ENCODE data around the gene PDSS2.
"Not testable (repeated sequence)": the region's sequence is repeated elsewhere in the genome, so short reads cannot be mapped to it uniquely, and the experiment has no call there.

PDSS2 gene

DNA sequence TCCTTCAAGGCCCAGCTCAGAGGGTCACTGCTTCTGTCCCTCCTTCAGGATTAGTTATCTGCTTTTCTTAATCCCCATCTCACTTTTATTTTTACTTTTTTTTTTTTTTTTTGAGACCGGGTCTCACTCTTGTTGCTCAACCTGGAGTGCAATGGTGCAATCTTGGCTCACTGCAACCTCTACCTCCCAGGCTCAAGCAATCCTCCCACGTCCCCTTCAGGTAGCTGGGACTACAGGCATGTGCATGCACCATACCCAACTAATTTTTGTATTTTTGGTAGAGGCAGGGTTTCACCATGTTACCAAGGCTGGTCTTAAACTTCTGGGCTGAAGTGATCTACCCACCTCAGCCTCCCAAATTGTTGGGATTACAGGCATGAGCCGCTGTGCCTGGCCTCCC, 16.5 kb upstream of the PDSS2 start:
- in situ Hi-C loops (cut with HindIII; ENCODE audit: low sequenced_read_pairs), result not testable (repeated sequence)

DNA sequence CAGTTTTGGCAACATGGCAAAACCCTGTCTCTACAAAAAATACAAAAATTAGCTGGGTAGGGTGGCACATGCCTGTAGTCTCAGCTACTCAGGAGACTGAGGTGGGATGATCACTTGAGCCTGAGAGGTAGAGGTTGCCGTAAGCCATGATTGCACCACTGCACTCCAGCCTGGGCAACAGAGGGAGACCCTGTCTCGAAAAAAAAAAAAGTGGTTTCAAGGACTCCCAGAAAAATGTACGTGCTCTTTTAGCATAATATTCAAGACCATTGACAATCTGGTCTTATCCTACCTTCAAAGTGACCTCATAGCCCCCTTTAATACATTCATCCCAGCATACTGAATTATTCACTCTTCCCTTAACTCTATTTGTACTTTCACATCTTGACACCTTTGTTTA, 16.0 kb upstream of the PDSS2 start:
- in situ Hi-C loops (cut with HindIII; ENCODE audit: low sequenced_read_pairs), result not testable (repeated sequence)

DNA sequence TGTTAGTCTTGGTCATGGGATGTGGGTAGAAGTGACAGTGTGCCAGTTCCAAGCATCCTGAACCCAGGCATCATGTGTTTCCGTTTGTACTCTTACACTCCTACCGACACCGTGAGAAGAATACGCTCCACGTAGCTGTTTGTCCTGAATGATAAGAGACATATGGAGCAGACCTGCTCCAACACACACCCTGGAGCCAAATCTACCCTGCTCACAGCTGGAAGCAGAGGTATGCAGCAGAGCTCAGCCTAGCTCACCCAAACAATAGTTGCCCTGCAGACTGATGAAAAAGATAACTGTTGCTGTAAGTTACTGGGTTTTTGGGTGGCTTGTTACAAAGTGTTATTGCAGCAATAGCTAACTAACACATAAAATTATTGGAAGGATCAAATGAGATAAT, 14.3 kb upstream of the PDSS2 start:
- in situ Hi-C loops (cut with HindIII; ENCODE audit: low sequenced_read_pairs), result no loop called here

DNA sequence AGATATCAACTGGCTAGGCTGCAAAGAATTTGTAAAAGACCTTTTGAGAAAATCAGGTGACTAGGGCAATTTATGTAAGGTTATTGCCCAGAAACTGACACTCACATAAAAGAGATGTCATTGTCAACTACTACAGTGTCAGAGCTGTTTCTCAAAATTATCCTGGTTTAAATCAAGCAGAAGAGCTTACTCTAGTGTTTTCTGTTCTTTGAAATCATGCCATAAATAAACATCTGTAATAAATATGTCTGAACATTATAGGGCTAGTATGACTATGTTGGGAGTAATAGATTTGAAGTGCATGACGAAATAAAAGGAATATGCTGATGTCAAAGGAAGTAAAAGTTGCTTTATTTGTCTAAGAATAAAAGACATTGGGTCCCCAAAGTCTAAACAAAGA, 11.0 kb upstream of the PDSS2 start:
- in situ Hi-C loops (cut with HindIII; ENCODE audit: low sequenced_read_pairs), result no loop called here

DNA sequence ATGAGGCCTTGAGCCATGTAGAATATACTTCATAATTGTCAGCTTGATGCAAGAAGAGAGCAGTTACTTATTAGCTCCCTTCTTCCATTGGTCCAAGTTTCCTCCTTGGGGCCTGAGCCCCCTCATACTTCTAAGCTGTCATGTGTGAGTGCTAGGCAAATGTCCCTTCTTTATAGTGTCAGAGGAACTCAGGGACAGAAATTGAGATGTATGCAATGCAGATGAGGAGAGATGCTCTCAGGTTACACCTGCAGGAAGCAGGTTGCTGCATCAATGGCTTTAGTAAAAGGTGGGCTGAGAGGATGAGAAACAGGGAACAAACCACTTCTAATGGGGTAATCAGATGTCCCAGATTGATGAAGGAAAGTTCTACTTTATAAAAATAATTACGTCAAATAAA, 6.7 kb upstream of the PDSS2 start:
- in situ Hi-C loops (cut with HindIII; ENCODE audit: low sequenced_read_pairs), result no loop called here

DNA sequence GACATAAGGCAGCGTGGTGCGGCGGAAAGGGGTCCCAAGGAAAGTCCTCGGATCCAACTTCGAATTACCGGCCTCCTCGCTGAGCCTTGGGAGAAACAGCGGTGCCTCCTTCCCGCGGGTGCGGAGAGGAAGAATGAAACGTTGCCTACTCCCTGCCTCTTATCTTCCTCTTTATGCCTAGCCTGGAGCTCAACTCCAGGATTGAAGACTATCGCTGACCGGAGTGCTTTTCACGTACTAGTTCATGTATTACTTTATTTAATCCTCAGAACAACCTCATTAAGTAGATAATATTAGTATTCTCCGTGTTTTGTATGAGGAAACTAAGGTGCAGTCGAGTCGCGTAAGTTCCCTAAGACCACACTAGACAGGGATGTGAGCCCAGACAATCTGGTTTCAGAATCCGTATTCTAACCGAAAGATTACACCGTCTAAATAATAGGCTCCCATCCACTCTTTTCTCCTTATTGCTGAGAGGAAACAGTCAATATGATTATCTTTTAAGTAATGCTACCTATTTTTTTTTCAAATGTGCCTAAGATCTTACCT, 793 bp upstream of the PDSS2 start:
- in situ Hi-C loops (cut with HindIII; ENCODE audit: low sequenced_read_pairs), result no loop called here

DNA sequence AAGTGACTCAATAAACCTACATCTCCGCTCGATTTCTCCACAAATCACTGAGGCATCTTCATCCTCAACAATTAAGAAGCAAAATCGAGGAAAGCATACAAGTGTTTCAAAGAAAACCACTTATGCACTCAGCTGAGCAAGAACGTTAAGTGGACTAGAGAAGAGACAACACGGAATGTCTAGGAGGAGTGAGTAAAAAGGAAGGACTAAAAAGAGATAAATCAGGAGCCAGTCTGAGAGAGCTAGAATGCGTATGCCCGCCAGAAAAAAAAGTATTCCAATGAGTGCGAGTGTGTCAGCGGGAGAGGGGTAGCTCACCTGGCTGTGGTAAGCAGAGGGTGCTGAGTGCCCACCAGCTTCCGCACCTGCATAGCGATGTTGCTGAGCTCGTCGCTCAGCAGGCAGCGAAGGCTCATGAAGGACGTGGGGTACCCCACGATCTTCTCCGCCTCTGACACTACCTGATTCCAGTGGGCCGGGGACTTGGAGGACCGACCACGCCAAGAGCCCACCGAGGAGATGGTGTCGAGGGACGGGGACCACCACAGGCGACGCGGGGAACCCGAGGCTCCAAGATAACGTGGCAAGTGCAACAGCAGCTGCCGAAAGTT, 587 bp downstream of the PDSS2 start:
- in situ Hi-C loops (cut with HindIII; ENCODE audit: low sequenced_read_pairs), result no loop called here

DNA sequence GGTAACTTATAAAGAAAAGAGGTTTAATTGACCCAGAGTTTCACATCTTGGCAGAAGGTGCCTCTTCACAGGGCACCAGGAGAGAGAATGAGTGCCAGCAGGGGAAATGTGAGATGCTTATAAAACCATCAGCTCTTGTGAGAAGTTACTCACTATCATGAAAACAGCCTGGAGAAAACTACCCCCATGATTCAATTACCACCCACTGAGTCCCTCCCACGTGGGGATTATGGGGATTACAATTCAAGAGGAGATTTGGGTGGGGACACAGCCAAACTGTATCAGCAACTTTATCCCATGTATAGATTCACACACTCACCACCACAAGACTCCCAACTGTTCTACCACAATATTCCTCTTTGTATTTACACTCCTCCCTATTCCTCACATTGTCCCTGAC, 10.6 kb downstream of the PDSS2 start:
- in situ Hi-C loops (cut with HindIII; ENCODE audit: low sequenced_read_pairs), result no loop called here

DNA sequence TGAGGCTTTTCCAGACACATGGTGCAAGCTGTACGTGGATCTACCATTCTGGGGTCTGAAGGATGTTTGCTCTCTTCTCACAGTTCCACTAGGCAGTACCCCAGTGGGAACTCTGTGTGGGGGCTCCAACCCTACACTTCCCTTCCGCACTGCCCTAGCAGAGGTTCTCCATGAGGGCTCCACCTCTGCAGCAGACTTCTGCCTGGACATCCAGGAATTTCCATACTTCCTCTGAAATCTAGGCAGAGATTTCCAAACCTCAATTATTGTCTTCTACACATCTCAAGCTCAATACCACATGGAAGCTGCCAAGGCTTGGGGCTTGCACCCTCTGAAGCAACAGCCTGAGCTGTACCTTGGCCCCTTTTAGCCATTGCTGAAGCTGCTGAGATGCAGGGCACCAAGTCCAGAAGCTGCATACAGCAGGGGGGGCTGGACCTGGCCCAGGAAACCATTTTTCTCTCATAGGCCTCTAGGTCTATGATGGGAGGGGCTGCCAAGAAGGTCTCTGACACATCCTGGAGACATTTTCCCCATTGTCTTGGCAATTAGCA, 11.6 kb downstream of the PDSS2 start:
- in situ Hi-C loops (cut with HindIII; ENCODE audit: low sequenced_read_pairs), result no loop called here

DNA sequence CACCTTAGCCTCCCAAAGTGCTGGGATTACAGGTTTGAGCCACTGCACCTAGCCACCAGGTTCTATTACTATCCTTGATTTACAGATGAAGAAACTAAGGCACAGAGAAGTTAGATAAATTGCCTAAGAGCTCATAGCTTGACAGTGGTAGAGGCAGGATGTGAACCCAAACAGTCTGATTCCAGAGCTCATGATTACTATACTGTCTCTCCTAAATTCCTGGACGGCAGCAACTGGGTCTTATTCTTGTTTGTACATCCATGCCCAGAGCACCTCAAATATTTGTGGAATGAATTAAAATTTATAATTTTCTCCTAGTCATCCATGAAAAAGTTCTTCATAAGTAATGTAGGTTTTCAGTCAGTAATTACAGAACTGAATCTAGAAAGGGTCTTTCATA, 15.1 kb downstream of the PDSS2 start:
- in situ Hi-C loops (cut with HindIII; ENCODE audit: low sequenced_read_pairs), result no loop called here

DNA sequence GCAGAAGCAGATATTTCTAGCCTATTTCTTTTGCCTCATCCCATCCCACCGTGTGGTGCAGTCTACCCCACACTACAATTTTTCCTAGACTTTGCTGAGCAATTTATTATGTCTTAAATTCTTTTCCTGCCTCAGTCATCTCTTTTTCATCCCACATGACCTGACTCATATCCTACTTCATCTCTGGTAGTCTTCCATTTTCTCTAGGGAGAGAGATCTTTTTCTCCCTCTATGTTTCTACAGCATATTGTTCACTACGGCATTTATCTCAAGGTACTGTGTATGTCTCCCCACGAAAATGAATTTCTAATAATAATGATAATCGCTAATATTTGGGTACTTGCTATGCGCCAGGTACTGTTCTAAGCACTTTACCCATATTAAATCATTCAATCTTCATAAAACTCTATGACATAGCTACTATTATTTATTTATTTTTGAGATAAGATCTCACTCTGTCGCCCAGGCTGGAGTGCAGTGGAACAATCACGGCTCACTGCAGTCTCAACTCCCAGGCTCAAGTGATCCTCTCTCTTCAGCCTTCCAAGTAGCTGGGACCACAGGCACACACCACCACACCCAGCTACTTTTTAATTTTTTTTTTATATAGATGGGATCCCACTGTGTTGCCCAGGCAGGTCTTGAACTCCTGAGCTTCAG, 15.6 kb downstream of the PDSS2 start:
- in situ Hi-C loops (cut with HindIII; ENCODE audit: low sequenced_read_pairs), result no loop called here

DNA sequence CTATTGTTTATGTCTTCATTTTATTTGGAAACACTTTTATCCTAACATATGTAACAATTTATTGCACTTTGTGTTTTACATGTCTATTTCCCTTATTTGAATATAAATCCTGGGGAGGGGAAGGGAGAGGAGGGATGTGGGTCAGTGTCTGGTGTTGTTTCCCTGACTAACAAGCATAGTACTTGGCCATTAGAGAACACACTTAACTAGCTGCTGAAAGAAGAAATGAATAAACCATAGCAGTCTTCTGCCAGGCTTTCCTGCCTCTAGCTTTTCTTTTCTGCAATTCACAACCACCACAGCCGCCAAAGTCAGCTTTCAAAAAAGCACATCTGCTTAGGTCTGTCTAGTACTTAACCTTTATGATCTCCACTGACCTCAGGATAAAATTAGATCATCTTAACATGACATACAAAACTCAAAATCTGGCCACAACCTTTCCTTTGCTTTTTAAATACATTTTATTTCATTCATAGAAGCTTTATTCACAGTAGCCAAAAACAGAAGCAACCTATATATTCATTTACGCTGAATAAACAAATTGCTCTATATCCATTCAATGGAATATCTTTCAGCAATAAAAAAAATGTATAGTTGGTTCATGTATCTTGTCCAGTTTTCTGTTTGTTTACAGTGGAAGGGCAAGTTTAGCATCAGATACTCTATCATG, 16.3 kb downstream of the PDSS2 start:
- in situ Hi-C loops (cut with HindIII; ENCODE audit: low sequenced_read_pairs), result no loop called here

DNA sequence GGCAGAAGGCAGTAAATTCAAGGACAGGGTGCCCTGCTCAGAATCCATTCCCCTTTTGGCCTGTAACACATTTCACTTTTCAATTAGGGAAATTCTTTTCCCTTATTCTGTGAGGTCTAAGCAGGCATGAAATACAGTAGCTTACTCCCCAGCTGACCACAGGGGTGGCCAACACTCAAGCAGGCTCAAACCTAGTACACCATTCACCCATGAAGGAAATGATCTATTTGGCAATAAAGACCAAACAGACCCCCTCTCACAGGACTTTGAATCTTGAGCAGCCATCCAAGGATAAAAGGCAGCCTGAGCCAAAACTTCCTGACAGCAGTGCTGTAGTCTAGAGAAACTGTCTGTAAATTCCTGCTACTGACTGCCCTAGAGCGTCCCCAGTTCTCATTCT, 17.7 kb downstream of the PDSS2 start:
- in situ Hi-C loops (cut with HindIII; ENCODE audit: low sequenced_read_pairs), result no loop called here

DNA sequence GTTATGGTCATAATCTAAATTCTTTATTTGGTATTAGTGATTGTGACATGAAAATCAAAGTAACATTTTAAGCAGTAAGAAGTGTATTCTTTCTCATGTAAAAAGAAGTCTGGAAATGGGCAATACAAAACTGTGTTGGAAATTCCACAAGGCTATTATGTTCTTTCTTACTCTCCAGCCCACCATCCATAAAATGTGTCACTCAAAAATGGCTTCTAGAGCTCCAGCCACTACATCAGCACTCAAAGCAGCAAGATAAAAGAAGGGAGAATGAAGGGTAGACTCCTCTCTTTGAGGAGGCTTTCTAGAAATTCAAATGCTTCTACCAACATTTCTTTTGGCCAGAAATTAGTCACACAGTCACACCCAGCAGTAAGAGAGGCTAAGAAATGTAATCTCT, 18.4 kb downstream of the PDSS2 start:
- in situ Hi-C loops (cut with HindIII; ENCODE audit: low sequenced_read_pairs), result no loop called here

DNA sequence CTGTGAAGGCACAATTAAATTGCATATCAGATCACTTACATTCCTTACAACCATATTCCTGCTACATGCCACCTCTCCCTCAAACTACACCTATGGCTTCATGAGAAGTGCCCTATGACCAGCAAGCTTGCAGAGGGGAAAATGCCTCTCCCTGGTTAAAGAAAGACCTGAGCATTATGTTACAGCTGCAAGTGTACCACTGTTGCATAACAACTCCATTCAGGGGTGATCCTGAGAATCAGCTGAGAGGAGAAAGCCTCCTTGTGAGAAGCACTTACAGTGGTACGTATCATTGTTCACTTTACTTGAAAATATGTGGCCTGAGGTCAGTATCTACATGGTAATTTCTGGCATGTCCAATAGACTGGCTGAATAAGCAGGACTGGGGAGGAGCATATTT, 20.0 kb downstream of the PDSS2 start:
- in situ Hi-C loops (cut with HindIII; ENCODE audit: low sequenced_read_pairs), result no loop called here

DNA sequence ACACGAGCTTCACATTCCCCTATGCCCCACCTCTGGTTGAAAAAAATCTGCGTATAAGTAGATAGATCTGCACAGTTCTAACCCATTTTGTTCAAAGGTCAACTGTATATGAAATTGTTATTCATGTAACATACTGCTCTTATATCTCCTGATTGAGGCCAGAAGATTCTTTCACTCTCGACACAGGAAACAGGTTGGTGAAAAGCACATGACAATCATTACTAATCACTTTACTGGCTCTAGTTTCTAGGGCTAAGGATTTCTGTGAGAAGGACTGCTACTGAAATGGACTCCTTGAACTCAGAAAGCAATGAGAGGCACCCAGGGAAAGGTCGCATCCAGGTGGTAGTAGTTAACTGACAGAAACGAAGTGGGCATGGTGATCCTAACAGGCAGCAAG, 21.7 kb downstream of the PDSS2 start:
- in situ Hi-C loops (cut with HindIII; ENCODE audit: low sequenced_read_pairs), result no loop called here

DNA sequence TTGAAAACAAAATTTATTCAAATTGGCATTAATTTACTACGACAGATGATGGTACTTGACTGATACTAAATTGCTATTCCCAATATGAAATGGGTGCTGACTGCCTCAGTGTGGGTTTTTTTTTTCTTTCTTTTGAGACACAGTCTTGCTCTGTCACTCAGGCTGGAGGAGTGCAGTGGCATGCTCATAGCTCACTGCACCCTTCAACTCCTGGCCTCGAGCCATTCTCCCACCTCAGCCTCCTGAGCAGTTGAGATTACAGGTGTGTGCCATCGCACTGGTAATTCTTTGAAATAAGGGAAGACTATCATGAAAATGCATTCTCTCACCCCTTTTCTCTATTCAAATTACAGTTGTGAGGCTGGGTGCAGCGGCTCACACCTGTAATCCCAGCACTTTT, 22.5 kb downstream of the PDSS2 start:
- in situ Hi-C loops (cut with HindIII; ENCODE audit: low sequenced_read_pairs), result no loop called here

DNA sequence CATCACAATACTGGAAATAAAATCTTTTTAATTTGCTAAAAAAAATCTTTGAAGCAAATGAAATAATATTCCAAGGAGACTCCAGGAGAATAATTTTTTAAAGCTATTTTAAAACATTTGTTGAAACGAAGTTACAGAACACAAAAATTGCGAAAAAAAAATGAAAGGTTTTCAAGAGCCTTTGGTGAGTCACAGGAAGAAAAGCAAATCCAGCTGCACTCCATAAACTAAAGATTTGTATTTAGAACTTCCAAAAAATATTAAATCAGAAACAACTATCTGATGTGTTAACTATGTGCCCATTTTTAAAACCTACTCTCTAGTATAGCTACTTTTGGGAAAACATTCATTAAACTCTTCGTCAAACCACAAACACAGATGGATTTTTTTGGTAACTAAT, 23.6 kb downstream of the PDSS2 start:
- in situ Hi-C loops (cut with HindIII; ENCODE audit: low sequenced_read_pairs), result no loop called here

DNA sequence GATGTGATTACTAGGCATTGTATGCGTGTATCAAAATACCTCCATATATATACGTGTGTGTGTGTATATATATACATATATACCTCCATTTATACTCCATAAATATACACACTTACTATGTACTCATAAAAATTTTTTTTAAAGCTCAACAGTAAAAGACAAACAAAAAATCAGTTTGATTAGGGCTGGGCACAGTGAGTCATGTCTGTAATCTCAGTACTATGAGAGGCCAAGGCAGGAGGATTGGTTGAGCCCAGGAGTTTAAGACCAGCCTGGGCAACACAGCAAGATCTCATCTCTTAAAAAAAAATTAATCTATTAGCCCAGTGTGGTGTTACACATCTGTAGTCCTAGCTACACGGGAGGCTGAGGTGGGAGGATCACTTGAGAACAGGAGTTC, 24.6 kb downstream of the PDSS2 start:
- in situ Hi-C loops (cut with HindIII; ENCODE audit: low sequenced_read_pairs), result no loop called here

DNA sequence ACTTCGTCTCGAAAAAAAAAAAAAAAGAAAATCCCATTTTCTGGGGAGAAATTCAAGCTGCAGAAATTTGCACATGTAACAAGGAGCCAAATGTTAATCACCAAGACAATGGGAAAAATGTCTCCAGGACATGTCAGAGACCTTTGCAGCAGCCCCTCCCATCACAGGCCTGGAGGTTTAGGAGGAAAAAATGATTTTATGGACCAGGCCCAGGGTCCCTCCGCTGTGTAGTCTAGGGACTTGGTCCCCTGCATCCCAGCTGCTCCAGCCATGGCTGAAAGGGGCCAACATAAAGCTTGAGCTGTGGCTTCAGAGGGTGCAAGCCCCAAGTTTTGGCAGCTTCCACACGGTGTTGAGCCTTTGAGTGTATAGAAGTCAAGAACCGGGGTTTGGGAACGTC, 33.4 kb downstream of the PDSS2 start:
- in situ Hi-C loops (cut with HindIII; ENCODE audit: low sequenced_read_pairs), result not testable (repeated sequence)

DNA sequence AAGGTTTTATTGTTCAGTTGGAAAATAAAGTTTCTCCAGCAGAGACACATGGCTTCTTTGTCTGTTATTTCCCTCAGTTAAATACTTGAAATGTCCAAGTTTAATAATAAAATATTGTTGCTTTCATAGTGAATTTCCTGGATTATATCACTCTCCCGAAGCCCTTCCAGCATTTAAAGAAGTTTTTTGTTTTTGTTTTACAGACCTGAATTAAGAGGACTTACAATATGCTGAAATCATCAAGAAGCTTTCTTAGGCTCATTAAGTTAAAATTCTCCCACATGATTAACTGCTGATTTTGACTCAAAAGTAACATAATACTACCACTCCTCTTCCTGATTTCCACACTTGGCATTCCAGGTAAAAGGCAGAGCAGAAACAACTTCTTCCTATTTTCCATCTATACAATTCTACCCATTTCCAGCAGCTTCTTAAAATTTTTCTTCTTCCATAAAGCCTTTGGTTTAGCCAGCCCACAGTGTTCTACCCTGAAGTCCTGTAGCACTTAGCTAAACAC, 35.8 kb downstream of the PDSS2 start:
- in situ Hi-C loops (cut with HindIII; ENCODE audit: low sequenced_read_pairs), result no loop called here
